Activated CD8-positive, alpha-beta memory T cell treated with anti-CD3 and anti-CD28 coated beads for 1 hour (primary cell): ENCODE measurements around the gene PHKA2.
"Not testable (repeated sequence)": the region's sequence is repeated elsewhere in the genome, so short reads cannot be mapped to it uniquely, and the experiment has no call there.

ENCODE experiments used
- DNase-seq, 2 donors: peaks; one replicate each; pipeline ENCODE4 v3.0.0-alpha.2; 2020; ENCODE audit warnings: low read depth in 1 of 2; ENCODE audit errors: extremely low read depth in 1 of 2

The PHKA2 gene

GRCh38 chrX:18873189-18873791 is 110.6 kb downstream of the PHKA2 start:
- no peak for DNase-seq

DNA sequence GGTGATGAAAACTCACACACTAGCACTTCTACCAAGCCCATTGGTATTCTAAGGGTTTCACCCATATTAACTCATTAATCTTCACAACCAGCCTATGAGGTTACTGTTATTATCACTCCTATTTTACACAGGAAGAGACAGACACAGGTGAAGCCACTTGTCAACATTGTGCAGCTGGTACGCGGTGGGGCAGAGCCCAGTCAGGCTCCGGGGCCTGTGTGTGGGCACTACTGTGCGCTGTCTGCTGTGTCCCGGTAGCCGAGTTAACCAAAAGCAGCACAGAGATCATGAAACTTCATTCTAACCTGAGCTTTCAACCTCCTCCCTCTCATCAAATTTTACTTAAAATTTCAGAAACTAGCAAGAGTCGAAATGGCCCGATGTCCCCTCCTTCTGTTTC is 111.3 kb downstream of the PHKA2 start:
- no peak for DNase-seq

GRCh38 chrX:18871970-18872369 is 111.9 kb downstream of the PHKA2 start:
- no peak for DNase-seq

- DNase-seq: no peak
Observed at GRCh38 chrX:18871161-18871890, 112.6 kb downstream of the PHKA2 start.

DNA sequence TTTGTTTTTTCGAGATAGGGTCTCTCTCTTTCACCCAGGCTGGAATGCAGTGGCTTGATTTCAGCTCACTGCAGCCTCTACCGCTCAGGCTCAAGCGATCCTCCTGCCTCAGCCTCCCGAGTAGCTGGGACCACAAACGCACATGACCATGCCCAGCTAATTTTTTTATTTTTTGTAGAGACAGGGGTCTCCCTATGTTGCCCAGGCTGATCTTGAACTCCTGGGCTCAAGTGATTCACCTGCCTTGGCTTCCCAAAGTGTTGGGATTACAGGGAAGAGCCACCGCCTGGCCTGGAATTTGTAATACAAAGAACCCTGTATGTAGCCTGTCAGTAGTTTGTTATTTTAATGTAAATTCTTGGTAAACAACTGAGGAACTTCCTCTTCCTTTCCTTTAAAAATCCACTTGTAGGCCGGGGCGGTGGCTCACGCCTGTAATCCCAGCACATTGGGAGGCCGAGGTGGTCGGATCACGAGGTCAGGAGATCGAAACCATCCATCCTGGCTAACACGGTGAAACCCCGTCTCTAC is 119.5 kb downstream of the PHKA2 start:
- no peak for DNase-seq

DNA sequence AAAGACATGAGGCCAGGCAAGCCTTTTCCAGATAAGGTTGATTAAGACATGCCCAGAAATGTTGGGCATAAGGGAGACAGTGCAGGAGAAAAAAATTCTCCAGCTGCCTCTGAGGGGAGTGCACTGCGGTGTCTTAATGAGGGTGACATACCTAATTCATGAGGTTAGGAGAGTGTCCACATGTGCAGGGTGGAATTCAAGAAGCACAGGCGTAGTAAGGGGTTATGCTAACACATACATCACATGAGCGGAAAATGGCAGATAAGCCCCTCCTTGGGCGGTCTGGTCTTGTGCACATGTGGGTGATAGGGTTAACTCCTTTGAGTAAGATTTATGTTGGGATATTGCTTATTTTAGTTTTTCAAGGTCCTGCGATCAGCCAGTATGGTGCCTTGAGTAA is 122.4 kb downstream of the PHKA2 start:
- no peak for DNase-seq

DNA sequence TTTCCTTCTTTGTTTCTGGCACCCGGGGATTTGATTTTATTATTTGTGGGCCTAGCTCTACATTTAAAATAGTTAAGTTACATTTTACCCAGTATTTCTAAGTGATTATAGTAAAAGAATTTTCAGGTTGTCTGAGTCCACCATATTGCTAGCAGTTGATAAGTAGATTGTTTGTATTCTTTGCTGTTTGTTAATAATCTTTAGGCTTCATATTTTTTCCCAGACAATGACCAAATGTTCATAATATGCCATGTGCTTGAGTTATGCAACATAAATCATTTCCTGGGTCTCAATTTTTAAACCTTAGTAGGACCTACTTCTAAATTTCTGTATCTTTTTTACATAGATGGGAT is 127.3 kb downstream of the PHKA2 start:
- DNase-seq: no peak

- DNase-seq: no peak
Observed at GRCh38 chrX:18855919-18856644, 127.8 kb downstream of the PHKA2 start.

DNA sequence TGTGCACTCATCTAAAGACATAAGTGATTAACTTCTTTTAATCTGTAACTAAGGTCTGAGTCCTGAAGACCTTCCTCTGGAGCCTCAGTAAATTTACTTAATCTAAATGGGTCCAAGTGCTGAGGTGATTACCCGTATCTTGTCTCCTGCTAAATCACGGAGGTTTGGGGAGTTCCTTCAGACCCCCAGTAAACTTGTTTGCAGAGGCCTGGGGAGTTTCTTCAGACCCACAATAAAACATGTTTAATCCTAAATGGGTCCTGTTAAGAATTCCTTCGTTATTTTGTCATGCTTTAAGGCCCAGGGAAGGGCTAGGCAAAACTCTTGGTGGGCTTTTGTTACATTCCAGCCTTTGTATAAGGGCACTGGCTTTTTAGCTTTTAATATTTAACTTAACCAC is 136.0 kb downstream of the PHKA2 start:
- not testable (repeated sequence) for DNase-seq
